Mesodermal cell (in vitro differentiated cells): ENCODE results near the gene TSPO.

ENCODE experiments used
- H3K27ac ChIP-seq: 2 replicates; pipeline ENCODE4 v1.7.0; 2013; ENCODE audit warnings: mild to moderate bottlenecking, low read depth, low read length, moderate library complexity; ENCODE audit not compliant: severe bottlenecking
- H3K36me3 ChIP-seq: 2 replicates; pipeline ENCODE4 v1.7.1; 2013; ENCODE audit warnings: mild to moderate bottlenecking, low read length, moderate library complexity; ENCODE audit not compliant: control insufficient read depth, insufficient read depth
- H3K4me1 ChIP-seq: one replicate; pipeline ENCODE4 v1.7.1; 2013; ENCODE audit warnings: mild to moderate bottlenecking, low read length; ENCODE audit not compliant: insufficient read depth, control insufficient read depth, poor library complexity, severe bottlenecking
- H3K4me3 ChIP-seq: 2 replicates; pipeline ENCODE4 v1.7.0; 2013; ENCODE audit warnings: low read length, control low read depth, mild to moderate bottlenecking; ENCODE audit not compliant: insufficient read depth, poor library complexity, severe bottlenecking; ENCODE audit errors: extremely low read depth
- H3K9me3 ChIP-seq: 2 replicates; pipeline ENCODE4 v1.7.1; 2013; ENCODE audit warnings: mild to moderate bottlenecking, low read length, moderate library complexity; ENCODE audit not compliant: control insufficient read depth
- WGBS, 2 experiments: methylation state at CpG; one replicate each; pipeline ENCODE4 v1.1.5; 2013; ENCODE audit warnings: missing lambda C conversion rate in 2 of 2; ENCODE audit not compliant: insufficient coverage in 2 of 2; 5-methylcytosine and 5-hydroxymethylcytosine counted together

Gene TSPO

GRCh38 chr22:43205261-43205691 is 53.9 kb downstream of the TSPO start:
- no peak overlapping the region for H3K27ac ChIP-seq
- 93 to 95% methylated on average over 8 to 9 of the region's 9 CpGs for WGBS, 2 experiments
- H3K4me1 ChIP-seq: no peaks in the 10 kb centered on the region
- no peaks in the 10 kb centered on the region for H3K9me3 ChIP-seq
- H3K36me3 ChIP-seq: no peaks in the 10 kb centered on the region
- H3K4me3 ChIP-seq: no peak overlapping the region

GRCh38 chr22:43205748-43206508 is 54.6 kb downstream of the TSPO start:
- no peaks in the 10 kb centered on the region for H3K4me1 ChIP-seq
- H3K4me3 ChIP-seq: no peak overlapping the region
- 83 to 86% methylated on average over 1 to 2 of the region's 5 CpGs for WGBS, 2 experiments
- no peaks in the 10 kb centered on the region for H3K36me3 ChIP-seq
- H3K27ac ChIP-seq: no peak overlapping the region
- no peaks in the 10 kb centered on the region for H3K9me3 ChIP-seq

DNA sequence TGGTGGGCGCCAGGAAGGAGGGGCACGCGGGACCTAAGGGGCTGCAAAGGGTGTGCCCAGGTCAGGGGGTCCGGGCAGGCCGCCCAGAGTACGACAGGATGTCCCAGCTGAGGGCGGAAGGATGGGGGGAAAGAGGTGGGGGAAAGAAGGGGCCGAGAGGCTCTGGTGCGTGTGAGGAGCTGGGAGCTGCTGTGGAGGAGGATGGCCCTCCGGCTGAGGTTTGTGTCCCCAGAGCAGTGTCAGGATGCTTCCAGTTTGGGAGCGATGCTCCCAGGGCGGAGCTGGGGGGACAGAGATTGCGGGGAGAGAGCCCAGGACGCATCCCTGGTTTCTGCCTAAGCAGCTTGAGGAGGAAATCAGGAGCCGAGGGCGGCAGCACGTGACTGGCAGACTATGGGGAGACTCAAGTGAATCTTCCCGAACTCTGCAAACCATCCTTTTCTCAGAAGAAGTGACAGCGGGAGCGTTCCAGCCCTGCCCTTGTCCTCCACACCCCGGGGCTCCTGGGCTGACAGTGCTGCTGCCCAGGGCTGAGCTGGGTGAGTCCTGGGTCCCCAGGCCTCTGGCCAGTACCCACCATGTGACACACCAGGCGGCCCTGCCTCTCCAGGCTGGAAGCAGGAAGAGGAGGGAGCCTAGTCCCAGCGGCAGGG is 55.3 kb downstream of the TSPO start:
- no peaks in the 10 kb centered on the region for H3K9me3 ChIP-seq
- H3K4me3 ChIP-seq: no peak overlapping the region
- no peaks in the 10 kb centered on the region for H3K4me1 ChIP-seq
- H3K27ac ChIP-seq: no peak overlapping the region
- H3K36me3 ChIP-seq: no peaks in the 10 kb centered on the region
- WGBS, 2 experiments: 78 to 85% methylated on average over 21 of the region's 23 CpGs

DNA sequence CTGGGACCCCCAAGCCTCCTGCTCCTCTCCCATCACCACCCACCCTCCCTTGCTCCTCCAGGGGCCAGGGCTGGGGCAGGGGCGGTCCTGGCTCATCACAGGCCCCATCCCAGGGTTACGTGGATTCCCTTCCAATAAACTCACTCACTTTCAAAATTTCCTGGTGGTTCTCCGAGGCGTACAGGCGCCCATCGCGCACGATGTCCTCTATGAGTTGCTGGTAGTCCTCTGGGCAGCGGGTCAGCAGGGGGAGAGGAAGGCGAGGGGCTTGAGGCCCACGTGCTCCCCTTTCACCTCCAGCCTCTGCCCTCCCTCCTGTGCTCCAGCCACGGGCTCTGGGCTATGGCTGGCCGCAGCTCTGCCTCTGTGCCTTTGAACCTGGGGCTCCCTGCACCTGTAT is 56.0 kb downstream of the TSPO start:
- Histone ChIP-seq H3K9me3 (no peaks in the 10 kb centered on the region), H3K36me3 (no peaks in the 10 kb centered on the region), H3K4me1 (no peaks in the 10 kb centered on the region), H3K4me3 (no peak overlapping the region), H3K27ac (no peak overlapping the region)
- 91 to 94% methylated on average over 10 to 11 of the region's 13 CpGs for whole genome bisulfite sequencing, 2 experiments

DNA sequence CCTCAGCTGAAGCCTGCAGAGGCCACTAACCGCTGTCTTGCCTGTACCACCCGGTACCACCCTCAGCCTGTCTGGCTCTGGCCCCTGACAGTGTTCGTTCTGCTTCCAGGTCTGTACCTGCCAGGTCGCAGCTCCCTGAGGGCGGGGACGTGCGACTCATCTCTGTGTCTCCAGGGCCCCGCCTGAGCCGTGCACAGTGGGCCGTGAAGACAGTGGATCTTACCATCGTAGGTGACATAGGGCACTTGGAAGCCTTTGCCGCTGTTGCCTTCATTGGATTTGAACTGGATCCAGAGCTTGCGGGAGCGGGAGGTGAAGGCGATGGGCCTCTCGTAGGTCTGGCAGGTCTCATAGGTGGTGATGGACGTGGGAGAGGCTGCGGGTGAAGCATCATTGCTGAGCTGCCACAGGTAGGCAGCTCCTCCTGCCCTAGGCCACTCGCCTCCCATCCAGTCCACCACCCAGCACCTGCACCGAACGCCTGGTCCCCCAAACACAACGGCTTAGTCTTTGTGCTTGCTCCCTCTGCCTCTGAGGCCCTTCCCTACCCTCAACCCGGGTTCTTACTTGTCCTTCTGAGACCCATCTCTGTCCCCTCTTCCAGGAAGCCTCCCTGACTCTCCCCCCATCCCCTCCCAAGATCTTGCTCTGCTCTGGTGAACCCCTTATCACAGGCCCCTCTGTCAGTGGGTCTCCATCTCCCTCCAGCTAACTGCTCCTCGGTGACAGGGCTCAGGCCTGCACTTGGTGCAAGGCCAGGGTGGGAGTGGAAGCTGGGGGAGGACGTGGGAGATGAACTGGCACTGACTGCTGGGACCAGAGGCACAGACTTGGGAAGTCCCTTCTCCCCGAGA is 56.7 kb downstream of the TSPO start:
- Histone ChIP-seq H3K27ac (no peak overlapping the region), H3K36me3 (no peaks in the 10 kb centered on the region), H3K4me1 (no peaks in the 10 kb centered on the region), H3K9me3 (no peaks in the 10 kb centered on the region), H3K4me3 (no peak overlapping the region)
- WGBS, 2 experiments: 90 to 93% methylated on average over 21 to 24 of the region's 26 CpGs

GRCh38 chr22:43208703-43209522 is 57.6 kb downstream of the TSPO start:
- Histone ChIP-seq H3K4me3 (no peak overlapping the region), H3K4me1 (no peaks in the 10 kb centered on the region), H3K9me3 (no peaks in the 10 kb centered on the region), H3K36me3 (no peaks in the 10 kb centered on the region), H3K27ac (no peak overlapping the region)
- 92 to 96% methylated on average over 21 to 25 of the region's 26 CpGs for WGBS, 2 experiments

DNA sequence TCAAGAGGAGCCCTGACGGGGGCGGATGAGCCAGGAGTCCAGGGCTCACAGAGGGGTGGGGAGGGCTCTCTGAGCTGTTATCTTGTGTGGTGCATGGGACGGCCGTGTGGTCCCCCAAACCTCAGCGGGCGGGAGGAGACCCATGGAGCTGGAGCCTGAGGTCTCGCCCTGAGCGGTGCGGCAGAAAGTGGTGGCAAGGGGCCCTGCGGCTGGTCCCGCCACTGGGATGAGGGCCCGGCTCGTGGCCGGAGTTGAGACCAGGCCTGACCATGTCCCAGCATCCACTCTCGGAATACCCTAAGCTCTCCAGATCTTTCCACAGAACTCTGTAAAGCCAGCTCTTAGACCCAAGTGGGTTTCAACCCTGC is 58.1 kb downstream of the TSPO start:
- no peaks in the 10 kb centered on the region for H3K4me1 ChIP-seq
- H3K9me3 ChIP-seq: no peaks in the 10 kb centered on the region
- H3K4me3 ChIP-seq: no peak overlapping the region
- no peaks in the 10 kb centered on the region for H3K36me3 ChIP-seq
- 92 to 97% methylated on average over 5 to 13 of the region's 15 CpGs for WGBS, 2 experiments
- no peak overlapping the region for H3K27ac ChIP-seq

DNA sequence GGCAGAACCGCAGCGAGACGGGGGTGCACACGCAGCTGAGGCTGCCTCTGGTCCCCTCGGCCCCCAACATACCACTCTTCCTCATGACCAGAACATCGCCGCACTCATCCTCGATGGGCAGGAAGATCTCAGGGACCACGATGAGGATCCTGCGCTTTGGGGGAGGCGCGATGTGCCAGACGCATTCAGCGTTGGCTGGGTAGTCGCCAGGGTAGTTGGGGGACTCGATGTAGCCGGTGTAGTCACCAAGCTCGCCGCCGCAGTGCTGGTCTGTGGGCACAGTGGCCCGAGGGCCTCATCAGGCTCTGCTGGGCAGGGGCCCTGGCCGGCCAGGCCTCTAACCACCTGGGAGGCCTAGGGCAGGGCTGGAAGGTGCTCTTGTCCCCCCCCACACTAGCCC is 58.6 kb downstream of the TSPO start:
- Histone ChIP-seq H3K36me3 (no peaks in the 10 kb centered on the region), H3K4me3 (no peak overlapping the region), H3K27ac (no peak overlapping the region), H3K4me1 (no peaks in the 10 kb centered on the region), H3K9me3 (no peaks in the 10 kb centered on the region)
- 86 to 92% methylated on average over 16 to 22 of the region's 22 CpGs for WGBS, 2 experiments

GRCh38 chr22:43210631-43211515 is 59.5 kb downstream of the TSPO start:
- Histone ChIP-seq H3K36me3 (no peaks in the 10 kb centered on the region), H3K27ac (no peak overlapping the region), H3K4me3 (no peak overlapping the region), H3K9me3 (no peaks in the 10 kb centered on the region), H3K4me1 (no peaks in the 10 kb centered on the region)
- 94 to 95% methylated on average over 21 to 22 of the region's 34 CpGs for WGBS, 2 experiments
